Glutamatergic neuron (in vitro differentiated cells): ENCODE measurements around the gene C16orf78. TPM values are rescaled to one million over a fixed set of nuclear protein-coding genes. Genes with fewer than 3 reads are reported as not detected.

Source experiments
- DNase-seq: peaks from one replicate; pipeline ENCODE4 v3.0.0; 2022
- H3K27ac Mint-ChIP-seq: one replicate; pipeline ENCODE4 v1.8.0; 2020; ENCODE audit warnings: mild to moderate bottlenecking, mixed read lengths, inconsistent platforms; ENCODE audit not compliant: unreplicated experiment
- H3K27me3 Mint-ChIP-seq: one replicate; pipeline ENCODE4 v1.8.0; 2020; ENCODE audit warnings: mild to moderate bottlenecking, moderate library complexity, mixed read lengths, inconsistent platforms; ENCODE audit not compliant: unreplicated experiment
- H3K36me3 Mint-ChIP-seq: one replicate; pipeline ENCODE4 v1.8.0; 2020; ENCODE audit warnings: mild to moderate bottlenecking, mixed read lengths, inconsistent platforms; ENCODE audit not compliant: unreplicated experiment
- H3K4me1 Mint-ChIP-seq: one replicate; pipeline ENCODE4 v1.8.0; 2020; ENCODE audit warnings: mild to moderate bottlenecking, low read depth, mixed read lengths, inconsistent platforms; ENCODE audit not compliant: unreplicated experiment
- H3K4me3 Mint-ChIP-seq: one replicate; pipeline ENCODE4 v1.8.0; 2020; ENCODE audit warnings: mild to moderate bottlenecking, mixed read lengths, inconsistent platforms; ENCODE audit not compliant: unreplicated experiment
- H3K9me3 Mint-ChIP-seq: one replicate; pipeline ENCODE4 v1.8.0; 2020; ENCODE audit warnings: mild to moderate bottlenecking, moderate library complexity, mixed read lengths, inconsistent platforms; ENCODE audit not compliant: unreplicated experiment
- CTCF ChIP-seq: fragments of 200-600 bp; sonication (generic); IDR thresholded peaks from one replicate; pipeline ENCODE4 v1.5.0; 2021; ENCODE audit not compliant: partially characterized antibody, unreplicated experiment
- total RNA-seq: library from RNA; stranded (reverse); fragmentation: NEBNext Ultra II Directional; extraction: Animal tissue kit (Norgen Biotek cat#: 25700); gene quantifications from one replicate; pipeline ENCODE4 v1.2.1, GENCODE V29; 2021; ENCODE audit not compliant: unreplicated experiment

C16orf78 gene
- total RNA-seq, 1 donor from 2014 or later = not detected

DNA sequence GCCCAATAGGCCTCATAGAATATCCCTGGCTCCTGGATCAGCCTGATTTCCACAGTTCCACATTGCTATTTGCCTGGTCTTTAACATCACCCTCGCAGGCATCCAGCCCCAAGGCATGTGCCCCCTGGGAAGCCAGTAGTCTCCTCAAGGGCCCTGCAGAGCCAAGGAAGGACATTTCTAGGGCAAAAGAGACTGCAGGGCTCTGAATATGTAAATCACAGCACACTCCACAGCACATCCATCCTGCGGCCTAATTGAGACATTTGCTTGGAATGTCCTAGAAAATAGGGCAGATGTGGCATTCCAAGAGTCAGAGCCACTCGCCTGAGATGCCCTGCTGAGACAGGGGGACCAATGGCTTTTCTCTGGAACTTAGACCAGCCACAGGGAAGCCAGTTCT is 11.4 kb upstream of the C16orf78 start:
- TF ChIP-seq CTCF = no peak
- no peak for DNase-seq
- Mint-ChIP-seq H3K9me3 (peaks cover 6% of the 10 kb centered on the region), H3K36me3 (no peaks in the 10 kb centered on the region), H3K4me3 (no peak overlapping the region), H3K27ac (no peak overlapping the region), H3K27me3 (peaks cover 7% of the 10 kb centered on the region), H3K4me1 (peaks cover 12% of the 10 kb centered on the region)

DNA sequence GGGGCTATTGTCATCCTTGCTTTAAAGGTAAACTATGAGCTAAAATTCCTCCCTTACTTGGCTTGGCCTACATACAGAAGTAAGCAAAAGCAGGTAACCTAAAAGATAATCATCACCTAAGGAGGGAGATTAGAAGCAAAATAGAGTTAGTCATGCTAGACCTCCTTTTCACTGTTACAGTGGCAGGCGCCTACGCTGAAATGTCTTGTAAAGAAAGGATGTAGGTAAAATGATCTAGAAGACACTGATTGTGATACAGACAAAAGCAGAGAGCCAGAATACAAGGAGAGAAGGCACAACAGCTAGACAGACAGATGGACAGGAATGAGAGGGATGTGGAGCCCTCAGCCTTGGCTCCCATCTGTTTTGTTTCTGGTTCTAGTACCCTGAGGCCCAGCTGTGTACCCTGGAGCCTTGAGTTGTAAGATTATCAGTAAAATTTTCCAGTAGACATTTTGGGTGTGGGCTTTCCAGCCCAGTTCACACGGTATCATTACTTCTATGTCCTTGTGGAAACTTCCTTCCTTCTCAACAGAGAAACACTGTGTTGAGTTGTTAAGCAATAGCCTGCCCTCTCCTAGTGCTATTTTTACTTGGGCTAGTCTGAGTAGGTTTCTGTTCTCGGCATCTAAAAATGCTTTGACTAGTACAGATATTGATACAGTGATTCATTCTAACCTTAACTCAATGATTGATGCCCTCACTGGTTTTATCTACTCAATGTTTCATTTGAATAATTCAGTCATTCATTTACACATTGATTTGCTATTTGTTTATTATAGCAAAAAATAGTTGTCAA is 7.7 kb upstream of the C16orf78 start:
- Mint-ChIP-seq H3K27ac (no peak overlapping the region), H3K4me1 (peaks cover 7% of the 10 kb centered on the region), H3K9me3 (peaks cover 4% of the 10 kb centered on the region), H3K4me3 (no peak overlapping the region), H3K36me3 (peaks cover 4% of the 10 kb centered on the region), H3K27me3 (peaks cover 6% of the 10 kb centered on the region)
- DNase-seq = no peak
- no peak for TF ChIP-seq CTCF

GRCh38 chr16:49366669-49367068 is 6.9 kb upstream of the C16orf78 start:
- Mint-ChIP-seq H3K27me3 (peaks cover 6% of the 10 kb centered on the region), H3K4me3 (no peak overlapping the region), H3K9me3 (peaks cover 4% of the 10 kb centered on the region), H3K4me1 (peaks cover 7% of the 10 kb centered on the region), H3K27ac (no peak overlapping the region), H3K36me3 (peaks cover 4% of the 10 kb centered on the region)
- DNase-seq = no peak
- TF ChIP-seq CTCF = no peak

- Mint-ChIP-seq H3K27ac (no peak overlapping the region), H3K4me1 (peaks cover 7% of the 10 kb centered on the region), H3K27me3 (peaks cover 4% of the 10 kb centered on the region), H3K4me3 (no peak overlapping the region), H3K9me3 (peaks cover 7% of the 10 kb centered on the region), H3K36me3 (peaks cover 10% of the 10 kb centered on the region)
- TF ChIP-seq CTCF = no peak
- no peak for DNase-seq
Measured at GRCh38 chr16:49369651-49370611, 3.7 kb upstream of the C16orf78 start.
